Body of pancreas (tissue), 4 donors: ENCODE measurements around the gene CNGB1.

Experiments
- POLR2A ChIP-seq, 3 donors: fragments of 450-650 bp; IDR thresholded peaks; one replicate each; pipeline ENCODE4 v1.6.1; 2016; ENCODE audit warnings: antibody characterized with exemption in 3 of 3, mild to moderate bottlenecking in 2 of 3
- TF ChIP-seq, protein P1 (sequence below), 7 experiments: fragments of 450-650 bp in 4 of 7; fragments of 200-600 bp in 3 of 7; sonication (generic) in 3 of 7; IDR thresholded peaks; one replicate each; pipeline ENCODE4 v1.5.1; 2016 to 2019; ENCODE audit warnings: antibody characterized with exemption in 7 of 7

DNA sequence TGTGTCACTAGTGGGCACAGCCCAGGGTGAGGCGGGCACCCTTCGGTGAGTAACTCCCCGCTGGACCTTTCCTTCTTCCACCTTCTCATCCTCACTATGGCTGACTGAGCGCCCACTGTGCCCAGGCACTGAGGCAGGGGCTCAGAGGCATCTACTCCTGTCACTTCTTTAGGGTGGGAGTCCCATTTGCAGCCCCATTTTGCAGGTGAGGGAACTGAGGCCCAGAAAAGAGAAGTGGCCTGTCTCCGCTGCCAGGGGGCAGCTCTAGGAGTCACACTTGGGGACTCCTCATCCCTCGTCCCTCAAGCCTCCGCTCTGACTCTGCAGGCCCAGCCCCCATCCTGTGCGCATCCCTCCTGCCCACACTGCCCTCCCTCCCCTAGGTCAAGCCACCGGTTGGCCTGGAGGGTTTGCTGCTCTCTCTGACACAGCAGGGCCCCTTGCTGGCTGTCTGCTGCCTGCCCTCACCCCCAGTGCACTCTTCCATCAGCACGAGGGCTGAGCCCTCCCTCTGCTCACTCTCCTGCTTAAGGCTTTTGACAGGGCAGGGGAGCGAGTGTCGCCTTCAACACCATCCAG is 62.4 kb downstream of the CNGB1 start:
- TF ChIP-seq, protein P1, sequence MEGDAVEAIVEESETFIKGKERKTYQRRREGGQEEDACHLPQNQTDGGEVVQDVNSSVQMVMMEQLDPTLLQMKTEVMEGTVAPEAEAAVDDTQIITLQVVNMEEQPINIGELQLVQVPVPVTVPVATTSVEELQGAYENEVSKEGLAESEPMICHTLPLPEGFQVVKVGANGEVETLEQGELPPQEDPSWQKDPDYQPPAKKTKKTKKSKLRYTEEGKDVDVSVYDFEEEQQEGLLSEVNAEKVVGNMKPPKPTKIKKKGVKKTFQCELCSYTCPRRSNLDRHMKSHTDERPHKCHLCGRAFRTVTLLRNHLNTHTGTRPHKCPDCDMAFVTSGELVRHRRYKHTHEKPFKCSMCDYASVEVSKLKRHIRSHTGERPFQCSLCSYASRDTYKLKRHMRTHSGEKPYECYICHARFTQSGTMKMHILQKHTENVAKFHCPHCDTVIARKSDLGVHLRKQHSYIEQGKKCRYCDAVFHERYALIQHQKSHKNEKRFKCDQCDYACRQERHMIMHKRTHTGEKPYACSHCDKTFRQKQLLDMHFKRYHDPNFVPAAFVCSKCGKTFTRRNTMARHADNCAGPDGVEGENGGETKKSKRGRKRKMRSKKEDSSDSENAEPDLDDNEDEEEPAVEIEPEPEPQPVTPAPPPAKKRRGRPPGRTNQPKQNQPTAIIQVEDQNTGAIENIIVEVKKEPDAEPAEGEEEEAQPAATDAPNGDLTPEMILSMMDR (IDR thresholded peaks at IDR 0.05) = no peak
- no peak for TF ChIP-seq POLR2A (IDR thresholded peaks at IDR 0.05)
